HepG2 (cell line): ENCODE measurements around the gene DOK7.

Source experiments
- CAMTA2 ChIP-seq: sonication (generic); formaldehyde crosslinking; IDR thresholded peaks from 2 replicates; pipeline ENCODE4 v1.4.0; 2020; ENCODE audit warnings: mild to moderate bottlenecking, missing genetic modification reagents, borderline replicate concordance
- CTCF ChIP-seq: sonication (generic); formaldehyde crosslinking; IDR thresholded peaks from 2 replicates; pipeline ENCODE4 v1.5.0; 2020; ENCODE audit warnings: mild to moderate bottlenecking, missing genetic modification reagents, moderate library complexity
- ZFAT ChIP-seq: sonication (generic); formaldehyde crosslinking; conservative IDR thresholded peaks from 2 replicates; pipeline ENCODE4 v1.8.1; 2023; ENCODE audit warnings: missing genetic modification reagents, inconsistent platforms
- ZNF383 ChIP-seq: sonication (generic); formaldehyde crosslinking; IDR thresholded peaks from 2 replicates; pipeline ENCODE4 v1.4.0; 2020; ENCODE audit warnings: missing genetic modification reagents, mild to moderate bottlenecking, borderline replicate concordance
- TF ChIP-seq, protein P1 (sequence below): sonication (generic); formaldehyde crosslinking; IDR thresholded peaks from 2 replicates; pipeline ENCODE4 v1.4.0; 2020; ENCODE audit warnings: mild to moderate bottlenecking, missing genetic modification reagents, borderline replicate concordance

DNA sequence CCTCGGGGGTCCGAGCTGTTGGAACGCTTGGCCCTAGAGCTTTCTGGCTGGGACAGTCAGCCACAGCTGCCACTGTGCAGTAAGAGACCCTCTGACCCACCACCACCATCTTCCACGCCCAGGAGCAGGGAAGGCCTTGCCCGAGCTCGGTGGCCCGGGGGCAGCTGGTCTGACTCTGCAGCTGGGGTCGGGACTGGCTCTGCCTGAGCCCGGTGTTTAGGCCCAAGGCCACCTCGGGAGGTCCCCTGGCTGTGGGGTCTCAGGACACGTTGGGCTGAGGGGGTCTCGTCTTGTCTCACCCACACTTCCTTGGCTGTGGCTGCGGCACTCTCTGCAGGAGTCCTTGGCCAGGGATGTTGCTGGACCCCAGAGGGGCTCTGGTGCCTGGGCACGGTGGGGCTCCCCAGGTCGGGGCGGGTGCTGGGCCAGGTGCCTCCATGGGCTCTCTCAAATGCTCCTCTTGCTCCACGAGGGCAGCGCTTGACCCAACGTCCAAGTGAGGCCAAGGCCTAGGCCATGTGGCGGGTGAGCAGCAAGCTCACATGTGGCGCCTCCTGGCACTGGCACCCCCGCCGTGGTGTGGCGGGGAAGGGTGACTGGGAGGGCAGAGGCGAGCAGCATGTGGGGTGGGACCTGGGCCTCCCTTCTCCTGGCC, 22.9 kb downstream of the DOK7 start:
- no peak for TF ChIP-seq CAMTA2 (CRISPR knock-in tag)
- TF ChIP-seq CTCF, result no peak
- no peak for TF ChIP-seq ZNF383 (CRISPR knock-in tag)
- TF ChIP-seq, protein P1, sequence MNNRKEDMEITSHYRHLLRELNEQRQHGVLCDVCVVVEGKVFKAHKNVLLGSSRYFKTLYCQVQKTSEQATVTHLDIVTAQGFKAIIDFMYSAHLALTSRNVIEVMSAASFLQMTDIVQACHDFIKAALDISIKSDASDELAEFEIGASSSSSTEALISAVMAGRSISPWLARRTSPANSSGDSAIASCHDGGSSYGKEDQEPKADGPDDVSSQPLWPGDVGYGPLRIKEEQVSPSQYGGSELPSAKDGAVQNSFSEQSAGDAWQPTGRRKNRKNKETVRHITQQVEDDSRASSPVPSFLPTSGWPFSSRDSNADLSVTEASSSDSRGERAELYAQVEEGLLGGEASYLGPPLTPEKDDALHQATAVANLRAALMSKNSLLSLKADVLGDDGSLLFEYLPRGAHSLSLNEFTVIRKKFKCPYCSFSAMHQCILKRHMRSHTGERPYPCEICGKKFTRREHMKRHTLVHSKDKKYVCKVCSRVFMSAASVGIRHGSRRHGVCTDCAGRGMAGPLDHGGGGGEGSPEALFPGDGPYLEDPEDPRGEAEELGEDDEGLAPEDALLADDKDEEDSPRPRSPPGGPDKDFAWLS, result no peak
- TF ChIP-seq ZFAT (CRISPR knock-in tag), result no peak
